HEK293T (cell line): Measurements from ENCODE around the gene PIK3CB.

Experiments
- ARNT ChIP-seq: fragments of 450-650 bp; IDR thresholded peaks from 2 replicates; pipeline ENCODE4 v1.6.1; 2017; ENCODE audit warnings: mild to moderate bottlenecking
- CTBP1 ChIP-seq: fragments of 450-650 bp; IDR thresholded peaks from 2 replicates; pipeline ENCODE4 v1.6.1; 2016; ENCODE audit warnings: borderline replicate concordance
- FOXK2 ChIP-seq: fragments of 450-650 bp; IDR thresholded peaks from 2 replicates; pipeline ENCODE4 v1.6.1; 2016; ENCODE audit warnings: mild to moderate bottlenecking
- LEF1 ChIP-seq: fragments of 450-650 bp; IDR thresholded peaks from 2 replicates; pipeline ENCODE4 v1.6.1; 2017; ENCODE audit warnings: mild to moderate bottlenecking, borderline replicate concordance

GRCh38 chr3:138653567-138653966 is 181.2 kb downstream of the PIK3CB start:
- TF ChIP-seq FOXK2 = no peak
- no peak for TF ChIP-seq ARNT
- no peak for TF ChIP-seq CTBP1
- TF ChIP-seq LEF1 = no peak
